HCT116 (cell line): Measurements from ENCODE around the gene MAPK1IP1L.

Experiments
- EGR1 ChIP-seq: IDR thresholded peaks from 2 replicates; pipeline ENCODE4 v1.6.1; 2012; ENCODE audit warnings: low read depth
- EZH2 ChIP-seq: fragments of 200-600 bp; sonication (generic); IDR thresholded peaks from 2 replicates; pipeline ENCODE4 v1.6.1; 2017; ENCODE audit warnings: antibody characterized with exemption, mixed run types
- EZH2phosphoT487 ChIP-seq: fragments of 200-600 bp; IDR thresholded peaks from 2 replicates; pipeline ENCODE4 v1.6.1; 2018; ENCODE audit warnings: antibody characterized with exemption, borderline replicate concordance
- POLR2A ChIP-seq: IDR thresholded peaks from 2 replicates; pipeline ENCODE4 v1.7.0; 2011; ENCODE audit warnings: borderline replicate concordance; ENCODE audit not compliant: insufficient read depth, insufficient read length; ENCODE audit errors: extremely low read depth
- RAD21 ChIP-seq: IDR thresholded peaks from 2 replicates; pipeline ENCODE4 v1.6.1; 2012; ENCODE audit warnings: low read depth, mild to moderate bottlenecking
- SIN3A ChIP-seq: IDR thresholded peaks from 2 replicates; pipeline ENCODE4 v1.6.1; 2012; ENCODE audit warnings: low read depth
- SP1 ChIP-seq: IDR thresholded peaks from 2 replicates; pipeline ENCODE4 v1.6.1; 2012; ENCODE audit warnings: low read depth
- TCF7L2 ChIP-seq: IDR thresholded peaks from 2 replicates; pipeline ENCODE4 v1.7.0; 2011; ENCODE audit warnings: borderline replicate concordance, inconsistent platforms; ENCODE audit not compliant: insufficient read depth, insufficient read length; ENCODE audit errors: extremely low read depth
- YY1 ChIP-seq: IDR thresholded peaks from 2 replicates; pipeline ENCODE4 v1.6.1; 2011; ENCODE audit warnings: low read length, low read depth, moderate library complexity, mild to moderate bottlenecking; ENCODE audit not compliant: insufficient replicate concordance; ENCODE audit errors: extremely low read depth
- TF ChIP-seq, protein P1 (sequence below), 3 experiments: fragments of 200-600 bp in 1 of 3; sonication (generic) in 1 of 3; IDR thresholded peaks in 2 of 3; conservative IDR thresholded peaks in 1 of 3; 2 replicates each; pipeline ENCODE4 v1.5.1; 2012 to 2017; ENCODE audit warnings: low read depth in 2 of 3, low read length in 2 of 3, antibody characterized with exemption in 1 of 3, borderline replicate concordance in 1 of 3, control low read depth in 1 of 3, mild to moderate bottlenecking in 1 of 3, mixed read lengths in 1 of 3, mixed run types in 1 of 3, moderate library complexity in 1 of 3; ENCODE audit not compliant: insufficient read depth in 1 of 3
- TF ChIP-seq, protein P2 (sequence below): IDR thresholded peaks from 2 replicates; pipeline ENCODE4 v1.6.1; 2012
- TF ChIP-seq, protein P3 (sequence below): IDR thresholded peaks from 2 replicates; pipeline ENCODE4 v1.6.1; 2012; ENCODE audit warnings: low read depth
- TF ChIP-seq, protein P4 (sequence below): IDR thresholded peaks from 2 replicates; pipeline ENCODE4 v1.6.1; 2012

DNA sequence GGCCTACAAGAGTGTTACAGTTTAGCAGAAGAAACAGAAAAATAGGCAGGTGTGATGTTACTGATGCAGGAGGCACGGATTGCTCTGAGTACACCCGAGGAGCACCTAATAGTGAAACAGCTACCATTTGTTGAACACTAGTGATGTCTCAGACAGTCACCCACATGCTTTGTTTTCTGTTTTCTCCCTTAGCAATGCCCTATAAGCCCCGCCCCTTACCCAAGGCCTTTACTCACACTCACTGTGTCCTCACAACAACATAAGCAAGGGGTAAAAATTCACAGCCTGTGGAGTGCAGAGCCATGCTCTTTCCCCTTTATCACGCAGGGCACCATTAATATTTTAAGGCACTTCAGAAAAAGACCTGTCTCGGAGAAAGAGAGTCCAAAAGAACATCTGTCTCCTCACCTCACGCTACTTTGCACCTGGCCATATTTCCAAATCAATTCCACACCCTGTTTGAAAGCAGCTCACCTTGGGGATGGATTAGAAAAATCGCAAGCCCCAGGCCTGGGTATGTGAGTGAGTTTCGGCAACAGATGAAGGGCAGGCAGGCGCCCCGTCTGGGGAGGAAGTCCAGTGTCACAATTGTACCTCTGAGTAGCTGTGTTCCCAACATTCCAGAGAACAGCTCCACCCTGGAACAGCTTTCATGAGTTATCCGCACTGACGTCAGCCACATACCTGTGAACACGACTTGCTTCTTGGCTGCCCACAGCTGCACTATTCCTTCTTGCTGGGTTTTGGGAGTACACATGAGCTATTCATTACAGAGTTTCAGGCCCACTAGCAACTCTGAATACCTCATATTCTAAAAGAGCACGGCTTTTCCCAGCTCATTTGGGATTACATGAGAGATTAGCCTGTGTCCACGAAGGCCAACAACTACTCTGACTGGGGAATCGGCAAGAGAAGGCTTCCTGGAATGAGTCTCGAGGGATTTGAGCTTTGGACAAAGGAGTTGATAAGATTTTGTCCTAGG, 26.0 kb downstream of the MAPK1IP1L start:
- TF ChIP-seq EZH2 (no peak), SP1 (peak; percentile 77), SIN3A (no peak), EZH2phosphoT487 (no peak), TCF7L2 (no peak), POLR2A (no peak), RAD21 (no peak), EGR1 (no peak), YY1 (peak; percentile 28)
- TF ChIP-seq, protein P1, sequence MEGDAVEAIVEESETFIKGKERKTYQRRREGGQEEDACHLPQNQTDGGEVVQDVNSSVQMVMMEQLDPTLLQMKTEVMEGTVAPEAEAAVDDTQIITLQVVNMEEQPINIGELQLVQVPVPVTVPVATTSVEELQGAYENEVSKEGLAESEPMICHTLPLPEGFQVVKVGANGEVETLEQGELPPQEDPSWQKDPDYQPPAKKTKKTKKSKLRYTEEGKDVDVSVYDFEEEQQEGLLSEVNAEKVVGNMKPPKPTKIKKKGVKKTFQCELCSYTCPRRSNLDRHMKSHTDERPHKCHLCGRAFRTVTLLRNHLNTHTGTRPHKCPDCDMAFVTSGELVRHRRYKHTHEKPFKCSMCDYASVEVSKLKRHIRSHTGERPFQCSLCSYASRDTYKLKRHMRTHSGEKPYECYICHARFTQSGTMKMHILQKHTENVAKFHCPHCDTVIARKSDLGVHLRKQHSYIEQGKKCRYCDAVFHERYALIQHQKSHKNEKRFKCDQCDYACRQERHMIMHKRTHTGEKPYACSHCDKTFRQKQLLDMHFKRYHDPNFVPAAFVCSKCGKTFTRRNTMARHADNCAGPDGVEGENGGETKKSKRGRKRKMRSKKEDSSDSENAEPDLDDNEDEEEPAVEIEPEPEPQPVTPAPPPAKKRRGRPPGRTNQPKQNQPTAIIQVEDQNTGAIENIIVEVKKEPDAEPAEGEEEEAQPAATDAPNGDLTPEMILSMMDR (IDR thresholded peaks at IDR 0.05 in 2 of 3, conservative IDR thresholded peaks at IDR 0.05 in 1 of 3; ENCODE audit: borderline replicate concordance in 1 of 3, insufficient read depth in 1 of 3, low read depth in 2 of 3, low read length in 2 of 3) = no peak
- TF ChIP-seq, protein P2, sequence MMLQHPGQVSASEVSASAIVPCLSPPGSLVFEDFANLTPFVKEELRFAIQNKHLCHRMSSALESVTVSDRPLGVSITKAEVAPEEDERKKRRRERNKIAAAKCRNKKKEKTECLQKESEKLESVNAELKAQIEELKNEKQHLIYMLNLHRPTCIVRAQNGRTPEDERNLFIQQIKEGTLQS = 0 out of 2 replicates have a peak, but pooled peaks have one; percentile 15
- TF ChIP-seq, protein P3, sequence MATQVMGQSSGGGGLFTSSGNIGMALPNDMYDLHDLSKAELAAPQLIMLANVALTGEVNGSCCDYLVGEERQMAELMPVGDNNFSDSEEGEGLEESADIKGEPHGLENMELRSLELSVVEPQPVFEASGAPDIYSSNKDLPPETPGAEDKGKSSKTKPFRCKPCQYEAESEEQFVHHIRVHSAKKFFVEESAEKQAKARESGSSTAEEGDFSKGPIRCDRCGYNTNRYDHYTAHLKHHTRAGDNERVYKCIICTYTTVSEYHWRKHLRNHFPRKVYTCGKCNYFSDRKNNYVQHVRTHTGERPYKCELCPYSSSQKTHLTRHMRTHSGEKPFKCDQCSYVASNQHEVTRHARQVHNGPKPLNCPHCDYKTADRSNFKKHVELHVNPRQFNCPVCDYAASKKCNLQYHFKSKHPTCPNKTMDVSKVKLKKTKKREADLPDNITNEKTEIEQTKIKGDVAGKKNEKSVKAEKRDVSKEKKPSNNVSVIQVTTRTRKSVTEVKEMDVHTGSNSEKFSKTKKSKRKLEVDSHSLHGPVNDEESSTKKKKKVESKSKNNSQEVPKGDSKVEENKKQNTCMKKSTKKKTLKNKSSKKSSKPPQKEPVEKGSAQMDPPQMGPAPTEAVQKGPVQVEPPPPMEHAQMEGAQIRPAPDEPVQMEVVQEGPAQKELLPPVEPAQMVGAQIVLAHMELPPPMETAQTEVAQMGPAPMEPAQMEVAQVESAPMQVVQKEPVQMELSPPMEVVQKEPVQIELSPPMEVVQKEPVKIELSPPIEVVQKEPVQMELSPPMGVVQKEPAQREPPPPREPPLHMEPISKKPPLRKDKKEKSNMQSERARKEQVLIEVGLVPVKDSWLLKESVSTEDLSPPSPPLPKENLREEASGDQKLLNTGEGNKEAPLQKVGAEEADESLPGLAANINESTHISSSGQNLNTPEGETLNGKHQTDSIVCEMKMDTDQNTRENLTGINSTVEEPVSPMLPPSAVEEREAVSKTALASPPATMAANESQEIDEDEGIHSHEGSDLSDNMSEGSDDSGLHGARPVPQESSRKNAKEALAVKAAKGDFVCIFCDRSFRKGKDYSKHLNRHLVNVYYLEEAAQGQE = no peak
- TF ChIP-seq, protein P4, sequence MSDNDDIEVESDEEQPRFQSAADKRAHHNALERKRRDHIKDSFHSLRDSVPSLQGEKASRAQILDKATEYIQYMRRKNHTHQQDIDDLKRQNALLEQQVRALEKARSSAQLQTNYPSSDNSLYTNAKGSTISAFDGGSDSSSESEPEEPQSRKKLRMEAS = peak; percentile 48; the same call in 1 of the 2 replicates
